ENCODE measurements around the gene GPR18. TPM values are rescaled to one million over a fixed set of nuclear protein-coding genes. Genes with fewer than 3 reads are reported as not detected.

Gene GPR18, protein sequence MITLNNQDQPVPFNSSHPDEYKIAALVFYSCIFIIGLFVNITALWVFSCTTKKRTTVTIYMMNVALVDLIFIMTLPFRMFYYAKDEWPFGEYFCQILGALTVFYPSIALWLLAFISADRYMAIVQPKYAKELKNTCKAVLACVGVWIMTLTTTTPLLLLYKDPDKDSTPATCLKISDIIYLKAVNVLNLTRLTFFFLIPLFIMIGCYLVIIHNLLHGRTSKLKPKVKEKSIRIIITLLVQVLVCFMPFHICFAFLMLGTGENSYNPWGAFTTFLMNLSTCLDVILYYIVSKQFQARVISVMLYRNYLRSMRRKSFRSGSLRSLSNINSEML
- not detected in 2 replicates for total RNA-seq

DNA sequence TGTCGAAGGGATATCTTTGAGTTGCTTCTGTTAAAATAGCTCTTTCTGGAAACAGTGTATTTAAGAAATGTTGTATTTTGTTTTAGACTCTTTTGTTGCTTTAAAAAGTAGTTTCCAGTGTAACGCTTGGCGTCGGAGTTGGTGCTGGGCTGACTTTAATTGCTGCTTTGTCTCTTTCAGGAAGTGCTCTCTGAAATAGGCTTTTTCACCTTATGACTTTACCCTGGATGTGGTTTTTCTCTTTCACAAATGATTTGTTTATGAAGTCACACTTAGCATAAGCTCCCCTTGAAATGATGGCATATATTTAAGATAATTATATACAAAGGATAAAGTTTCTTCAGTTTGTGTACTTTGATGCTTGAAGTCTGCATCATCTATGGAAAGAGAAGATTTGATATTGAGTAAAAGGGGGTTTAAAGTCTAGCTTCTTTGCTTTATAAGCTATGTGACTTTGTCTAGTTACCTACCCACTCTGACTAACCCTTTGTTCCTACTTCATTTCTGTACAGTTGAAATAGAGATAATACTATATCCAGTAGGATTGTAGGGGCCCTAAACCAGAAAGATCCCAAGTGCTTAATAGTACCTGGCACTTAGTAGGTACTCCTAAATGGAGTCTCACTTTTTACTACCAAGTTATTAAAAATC lies at the start of gene GPR18:
TSS of gene GPR18 (minus strand) at position 170 of the 651 bp plus-strand sequence. CDS start 2,507 bp downstream, outside the sequence.

GRCh38 chr13:99307247-99307646 lies 49.1 kb upstream of the GPR18 start, which contains the start of gene GPR183:
Gene GPR183 (minus strand): TSS chr13:99307399. CDS start chr13:99296145, 11,254 bp downstream.

Other genes with a start within 250 kb of the GPR18 start
- gene UBAC2, start 57.5 kb downstream of the GPR18 start, total RNA-seq, result 35.9 and 38.2 TPM in 2 replicates
- gene GPR183, start 49.0 kb upstream of the GPR18 start, total RNA-seq, result not detected in 2 replicates
- 120 and 134 TPM in 2 replicates for gene TM9SF2, start 243.1 kb upstream of the GPR18 start, total RNA-seq